Endothelial cell of umbilical vein (primary cell): ENCODE measurements around the gene ARL6IP4.

Source experiments
- CTCF ChIP-seq, 2 donors: IDR thresholded peaks; 1 replicate in 1 of 2; 2 replicates in 1 of 2; pipeline ENCODE4 v1.5.1; 2011; ENCODE audit warnings: low read length in 2 of 2, mild to moderate bottlenecking in 2 of 2, moderate library complexity in 2 of 2, control low read depth in 1 of 2, inconsistent platforms in 1 of 2, low read depth in 1 of 2; ENCODE audit not compliant: insufficient read depth in 1 of 2; ENCODE audit errors: extremely low read depth in 1 of 2
- EZH2 ChIP-seq: IDR thresholded peaks from 2 replicates; pipeline ENCODE4 v1.6.1; 2012; ENCODE audit warnings: borderline replicate concordance, low read depth, mild to moderate bottlenecking, moderate library complexity, low read length, inconsistent platforms; ENCODE audit not compliant: severe bottlenecking
- FOS ChIP-seq: IDR thresholded peaks from 2 replicates; pipeline ENCODE4 v1.6.1; 2011; ENCODE audit warnings: mild to moderate bottlenecking, low read length, moderate library complexity, borderline replicate concordance; ENCODE audit not compliant: insufficient read depth
- MAX ChIP-seq: IDR thresholded peaks from 2 replicates; pipeline ENCODE4 v1.6.1; 2011; ENCODE audit not compliant: insufficient read depth, insufficient read length
- MYC ChIP-seq: IDR thresholded peaks from one replicate; pipeline ENCODE4 v1.6.1; 2011; ENCODE audit warnings: mild to moderate bottlenecking, low read depth, low read length
- POLR2A ChIP-seq: IDR thresholded peaks from 2 replicates; pipeline ENCODE4 v1.6.1; 2012; ENCODE audit warnings: low read depth, mild to moderate bottlenecking, control low read depth, low read length
- POLR2AphosphoS5 ChIP-seq: IDR thresholded peaks from 2 replicates; pipeline ENCODE4 v1.6.1; 2012; ENCODE audit warnings: low read depth, mild to moderate bottlenecking, control low read depth, low read length, moderate library complexity; ENCODE audit not compliant: insufficient read depth

GRCh38 chr12:122959566-122960192 is 20.8 kb upstream of the ARL6IP4 start:
- no peak for TF ChIP-seq CTCF (IDR thresholded peaks at IDR 0.05; ENCODE audit: extremely low read depth in 1 of 2, insufficient read depth in 1 of 2, low read depth in 1 of 2, low read length in 2 of 2)
- no peak for TF ChIP-seq FOS
- no peak for TF ChIP-seq EZH2
- TF ChIP-seq POLR2A: no peak
- no peak for TF ChIP-seq POLR2AphosphoS5
- TF ChIP-seq MYC: no peak
- no peak for TF ChIP-seq MAX
